ENCODE results near the gene BTG1.

Gene BTG1

GRCh38 chr12:92132288-92132687 is 13.4 kb downstream of the BTG1 start:
- no peak for DNase-seq

GRCh38 chr12:92130999-92131398 is 14.6 kb downstream of the BTG1 start:
- DNase-seq: no peak

GRCh38 chr12:92129609-92130008 is 16.0 kb downstream of the BTG1 start:
- DNase-seq: no peak

GRCh38 chr12:92128612-92129011 is 17.0 kb downstream of the BTG1 start:
- no peak for DNase-seq

- DNase-seq: no peak
Measured at GRCh38 chr12:92124689-92125029, 21.0 kb downstream of the BTG1 start.

- DNase-seq: no peak
Measured at GRCh38 chr12:92123780-92124688, 21.6 kb downstream of the BTG1 start.

GRCh38 chr12:92122941-92123779 is 22.5 kb downstream of the BTG1 start:
- no peak for DNase-seq

- DNase-seq: no peak
Measured at GRCh38 chr12:92121826-92122225, 23.8 kb downstream of the BTG1 start.

- DNase-seq: no peak
Measured at GRCh38 chr12:92118826-92119536, 26.7 kb downstream of the BTG1 start.

GRCh38 chr12:92114834-92115233 is 30.8 kb downstream of the BTG1 start:
- no peak for DNase-seq

GRCh38 chr12:92111256-92111655 is 34.4 kb downstream of the BTG1 start:
- DNase-seq: no peak

- DNase-seq: no peak
Measured at GRCh38 chr12:92110083-92110640, 35.5 kb downstream of the BTG1 start.

- DNase-seq: no peak
Measured at GRCh38 chr12:92109613-92110012, 36.0 kb downstream of the BTG1 start.

GRCh38 chr12:92108651-92109050 is 37.0 kb downstream of the BTG1 start:
- no peak for DNase-seq

GRCh38 chr12:92107621-92108131 is 38.0 kb downstream of the BTG1 start:
- no peak for DNase-seq

- DNase-seq: no peak
Measured at GRCh38 chr12:92107094-92107493, 38.6 kb downstream of the BTG1 start.

GRCh38 chr12:92105676-92106075 is 40.0 kb downstream of the BTG1 start:
- DNase-seq: no peak

GRCh38 chr12:92105110-92105509 is 40.5 kb downstream of the BTG1 start:
- no peak for DNase-seq

GRCh38 chr12:92102606-92103005 is 43.0 kb downstream of the BTG1 start:
- DNase-seq: no peak

GRCh38 chr12:92098594-92099380 is 46.9 kb downstream of the BTG1 start:
- DNase-seq: no peak

GRCh38 chr12:92096346-92097136 is 49.1 kb downstream of the BTG1 start:
- DNase-seq: no peak
